ENCODE results near the gene LYPD6B.
A peak's percentile ranks its signal among the peaks of the same experiment; 100 is the strongest.

Gene LYPD6B

DNA sequence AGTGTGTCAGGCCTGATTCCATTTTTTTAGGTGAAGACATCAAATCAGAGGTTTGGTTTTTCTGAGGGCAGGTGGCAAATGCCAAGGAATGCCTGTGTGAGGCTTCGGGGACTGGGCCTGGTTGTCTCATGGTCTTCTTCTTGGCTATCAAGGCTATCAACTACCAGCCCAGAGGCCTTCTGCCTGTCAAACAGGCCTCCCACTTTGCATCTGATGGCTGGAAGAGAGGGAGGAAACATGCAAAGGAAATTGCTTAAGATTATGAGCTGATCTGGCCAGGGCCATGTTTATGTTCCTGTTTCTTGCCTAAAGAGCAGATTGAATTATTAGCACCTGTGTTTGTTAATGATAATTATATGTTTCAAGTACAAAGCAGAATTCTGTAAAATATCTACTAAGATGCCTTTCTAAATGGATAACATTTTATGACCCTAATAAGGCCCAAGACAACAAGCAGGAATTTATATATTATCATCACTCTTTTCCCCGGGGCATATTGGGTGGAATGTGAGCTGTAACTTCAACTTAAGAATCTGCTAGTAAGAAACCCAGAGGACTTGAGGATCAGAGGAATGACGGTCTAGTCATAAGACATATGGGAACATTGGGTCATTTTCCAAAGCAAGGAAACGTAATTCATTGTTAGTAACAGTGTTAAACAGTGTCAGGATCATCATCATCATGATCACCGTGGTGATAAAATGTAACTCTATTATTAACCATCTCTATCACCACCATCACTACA lies 123.2 kb downstream of the LYPD6B start:
- DNase-seq (no peak), ATAC-seq (no peak)

DNA sequence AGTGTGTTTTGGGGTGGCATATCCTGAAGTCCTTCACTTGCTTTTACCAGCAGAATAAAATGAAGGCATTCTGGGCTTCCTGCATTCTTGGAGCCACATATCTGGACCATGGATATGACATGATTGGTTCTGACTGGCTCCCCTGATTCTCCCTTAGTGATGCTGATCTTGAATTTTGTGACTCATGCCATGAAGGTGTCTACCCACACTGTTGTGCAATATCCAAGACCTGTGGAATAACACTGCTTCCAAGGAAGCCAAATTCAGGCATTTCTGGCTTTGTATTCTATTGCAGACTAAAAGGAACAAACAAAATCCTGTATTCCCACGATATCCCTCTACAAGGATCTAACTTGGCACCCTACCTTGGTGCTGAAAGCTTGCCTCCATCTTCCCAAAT lies 125.8 kb downstream of the LYPD6B start:
- ATAC-seq (no peak), DNase-seq (no peak)

DNA sequence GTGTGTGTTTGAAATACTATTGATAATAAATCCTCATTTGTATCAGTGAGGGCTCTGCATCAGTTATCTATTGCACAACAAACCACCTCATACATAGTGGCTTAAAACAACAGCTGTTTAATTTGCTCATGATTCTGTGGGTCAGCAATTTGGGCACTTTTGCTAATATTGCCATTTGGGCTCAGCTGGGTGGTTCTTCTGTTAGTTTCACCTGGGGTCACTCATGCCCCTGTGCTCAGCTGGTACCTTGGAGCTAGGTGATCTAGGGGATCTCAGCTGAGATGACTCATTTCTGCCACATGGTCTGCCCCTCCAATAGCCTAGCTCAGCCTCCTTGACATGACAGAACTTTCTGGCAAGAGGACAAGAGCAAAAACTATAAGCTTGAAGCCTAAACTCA lies 126.3 kb downstream of the LYPD6B start:
- no peak for DNase-seq
- no peak for ATAC-seq

DNA sequence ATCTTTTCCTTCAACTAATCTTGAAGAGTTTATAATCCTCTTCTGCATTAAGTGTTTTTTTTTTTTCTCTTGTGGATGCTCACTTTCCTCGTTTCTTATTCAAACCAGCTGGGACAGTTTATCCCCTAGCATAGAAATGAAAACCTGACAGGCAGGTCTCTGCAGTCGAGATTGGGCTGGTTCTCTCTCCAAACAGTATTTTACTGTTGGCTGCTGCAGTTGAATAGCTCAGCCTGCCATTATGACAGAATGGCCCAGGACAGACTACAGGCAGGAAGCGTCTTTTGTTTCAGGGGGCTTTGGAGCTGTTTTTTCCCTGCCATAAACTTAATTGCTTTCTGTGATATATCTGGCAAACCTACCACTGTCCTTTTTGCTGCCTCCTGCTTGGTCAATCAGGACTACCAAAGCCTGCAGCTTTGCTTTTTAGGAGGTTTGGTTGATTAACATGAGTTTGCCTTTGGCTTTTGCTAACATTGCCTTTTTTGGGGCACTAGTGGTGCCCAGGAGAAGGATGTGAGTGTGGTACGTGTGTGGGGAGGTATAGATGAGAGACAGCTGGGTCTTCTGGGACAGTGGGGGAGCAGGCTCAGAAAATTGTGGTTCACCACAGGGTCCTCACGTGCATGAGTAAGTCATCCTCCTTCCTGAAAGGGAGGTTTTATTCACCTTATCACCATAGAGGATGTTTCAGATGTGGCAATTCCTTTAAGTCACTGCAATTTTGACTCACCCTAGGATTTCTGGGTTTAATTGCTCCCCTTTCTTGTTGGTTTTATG lies 128.7 kb downstream of the LYPD6B start:
- ATAC-seq (peak; percentile 76), DNase-seq (peak; percentile 70)

DNA sequence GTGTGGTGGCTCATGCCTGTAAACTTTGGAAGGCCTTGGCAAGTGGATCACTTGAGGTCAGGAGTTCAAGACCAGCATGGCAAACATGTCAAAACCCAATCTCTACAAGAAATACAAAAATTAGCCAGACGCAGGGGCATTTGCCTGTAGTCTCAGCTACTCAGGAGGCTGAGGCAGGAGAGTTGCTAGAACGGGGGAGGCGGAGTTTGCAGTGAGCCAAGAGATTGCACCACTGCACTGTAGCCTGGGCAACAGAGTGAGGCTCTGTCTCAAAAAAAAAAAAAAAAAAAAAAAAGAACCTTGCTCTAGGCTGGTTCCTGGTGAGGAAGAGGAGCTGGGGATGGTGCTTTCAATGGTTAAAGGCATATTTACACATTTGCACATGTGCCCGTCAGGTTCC lies 129.4 kb downstream of the LYPD6B start:
- ATAC-seq: no peak
- no peak for DNase-seq

GRCh38 chr2:149169656-149170055 lies 131.2 kb downstream of the LYPD6B start:
- peak; percentile 62 for ATAC-seq
- DNase-seq: no peak

DNA sequence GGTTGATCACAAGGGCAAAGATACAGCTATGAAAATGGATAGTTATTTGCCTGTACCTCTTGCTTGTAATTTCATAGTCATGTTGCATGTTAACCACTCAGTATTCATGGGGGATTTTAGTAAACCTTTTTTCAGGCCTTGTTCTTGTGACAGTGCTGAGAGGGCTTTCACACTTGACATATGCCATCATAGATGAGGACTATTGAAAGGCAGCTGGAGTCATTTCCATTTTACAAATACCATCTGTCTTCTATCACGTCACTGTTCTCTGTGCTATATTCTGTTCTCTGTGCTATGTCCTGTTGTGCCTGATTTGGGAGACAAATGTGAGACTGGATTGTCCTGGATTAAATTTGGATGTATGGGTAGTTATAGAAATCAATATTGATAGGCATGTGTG lies 131.7 kb downstream of the LYPD6B start:
- ATAC-seq (no peak), DNase-seq (no peak)

DNA sequence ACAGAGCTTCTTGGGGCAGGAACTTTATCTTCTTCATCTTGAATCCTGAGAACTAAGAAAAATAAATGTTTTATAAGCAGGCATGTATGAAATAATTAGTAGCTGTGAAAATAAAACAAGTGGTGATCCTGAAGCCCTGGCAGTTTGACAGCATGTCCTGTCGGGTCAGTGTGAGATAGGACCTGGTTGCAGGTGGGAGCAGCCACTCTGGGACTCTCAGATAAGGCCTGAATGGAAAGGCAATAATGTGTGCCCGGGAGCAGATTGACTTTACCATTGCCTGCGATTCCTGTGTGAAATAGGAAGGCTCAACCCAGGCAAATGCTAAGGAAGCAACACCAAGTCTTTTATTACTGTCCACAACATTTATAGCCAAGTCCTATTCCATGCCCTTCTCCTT lies 132.4 kb downstream of the LYPD6B start:
- ATAC-seq: no peak

DNA sequence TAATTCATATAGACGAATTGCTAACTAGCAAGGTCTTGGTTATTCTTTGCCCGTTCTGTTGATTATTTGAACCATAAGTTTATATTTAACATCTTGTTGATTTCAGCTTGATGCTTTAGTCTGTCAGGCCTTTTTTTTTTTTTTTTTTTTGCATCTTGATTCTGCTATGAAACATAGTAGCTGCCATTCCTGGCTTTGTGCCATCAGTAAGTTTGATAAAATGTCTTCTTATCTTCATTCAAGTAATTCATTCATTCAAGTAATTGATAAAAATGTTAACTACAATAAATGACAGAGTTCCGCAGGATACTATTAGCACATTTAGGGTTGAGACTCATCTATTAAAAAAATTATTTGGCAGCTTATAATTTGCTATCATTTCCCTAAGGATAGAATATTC lies 134.7 kb downstream of the LYPD6B start:
- DNase-seq (no peak), ATAC-seq (no peak)

More for the DNA sequence above, 132.4 kb downstream of the LYPD6B start:
- no peak for DNase-seq

DNA sequence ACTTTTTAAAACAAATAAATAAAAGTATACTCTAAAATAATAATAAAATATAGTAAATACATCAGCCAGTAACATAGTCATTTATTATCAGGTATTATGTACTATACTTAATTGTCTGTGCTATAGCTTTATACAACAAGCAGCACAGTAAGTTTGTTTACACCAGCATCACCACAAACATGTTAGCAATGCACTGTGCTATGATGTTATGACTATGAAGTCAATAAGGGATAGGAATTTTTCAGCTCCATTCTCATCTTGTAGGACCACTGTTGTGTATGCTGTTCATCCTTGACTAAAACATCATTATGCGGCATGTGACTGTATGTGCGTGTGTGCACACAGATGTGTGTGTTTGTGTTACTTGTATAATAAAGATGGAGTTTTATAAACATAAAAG lies 137.5 kb downstream of the LYPD6B start:
- ATAC-seq (no peak), DNase-seq (no peak)

DNA sequence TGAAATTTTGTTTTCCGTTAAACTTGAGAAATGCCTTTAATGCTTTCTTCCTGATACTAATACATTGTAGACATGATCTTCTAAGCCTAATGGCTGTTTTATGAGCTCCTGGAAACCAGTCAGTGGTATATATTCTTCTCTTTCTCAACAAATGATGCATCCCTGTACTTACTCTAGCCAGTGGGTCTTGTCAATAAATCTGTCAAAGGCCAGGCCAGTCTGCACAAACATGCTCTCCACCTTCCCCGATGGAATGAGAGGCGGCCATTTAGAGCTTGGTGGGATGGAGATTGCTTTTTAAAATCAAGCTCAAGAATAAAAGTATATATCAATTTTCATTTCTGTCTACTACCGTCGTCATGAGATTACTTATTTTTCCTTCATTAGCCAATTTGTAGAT lies 140.1 kb downstream of the LYPD6B start:
- DNase-seq: no peak
- no peak for ATAC-seq

DNA sequence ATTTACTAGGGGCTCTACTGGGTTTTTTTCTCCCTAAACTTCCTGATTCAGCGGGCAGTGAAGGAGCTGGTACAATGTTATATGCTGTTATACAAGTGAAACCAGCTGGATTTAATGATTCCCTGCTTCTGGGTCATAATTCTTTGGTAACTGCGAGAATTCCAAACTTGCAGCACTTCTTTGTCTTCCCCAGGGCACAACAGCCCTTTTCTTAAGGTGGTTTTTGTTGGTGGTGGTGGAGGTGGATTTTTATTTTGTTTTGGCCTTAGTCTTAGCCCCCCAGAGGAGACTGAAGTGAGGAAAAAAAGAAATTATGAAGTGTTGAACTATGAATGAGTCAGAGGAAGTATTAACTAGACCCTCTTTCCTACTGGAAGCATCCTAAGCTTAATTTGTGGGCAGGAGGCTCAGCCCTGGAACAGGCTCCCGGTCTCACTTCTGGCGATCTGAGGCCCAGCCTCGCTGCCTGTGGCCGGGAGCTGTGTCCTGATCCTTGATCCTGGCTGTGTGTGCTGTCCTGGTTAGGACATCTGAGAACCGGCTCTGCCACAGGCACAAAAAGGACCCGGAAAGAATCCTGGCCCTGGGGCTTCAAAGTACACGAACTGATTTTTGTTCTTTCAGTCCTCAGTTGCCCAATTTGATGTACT lies 141.9 kb downstream of the LYPD6B start:
- no peak for ATAC-seq
- no peak for DNase-seq

- no peak for ATAC-seq
Observed at GRCh38 chr2:149183187-149183586, 144.7 kb downstream of the LYPD6B start.

GRCh38 chr2:149184991-149185390 lies 146.5 kb downstream of the LYPD6B start:
- ATAC-seq (no peak), DNase-seq (no peak)

More at GRCh38 chr2:149183187-149183586, 144.7 kb downstream of the LYPD6B start:
- no peak for DNase-seq

DNA sequence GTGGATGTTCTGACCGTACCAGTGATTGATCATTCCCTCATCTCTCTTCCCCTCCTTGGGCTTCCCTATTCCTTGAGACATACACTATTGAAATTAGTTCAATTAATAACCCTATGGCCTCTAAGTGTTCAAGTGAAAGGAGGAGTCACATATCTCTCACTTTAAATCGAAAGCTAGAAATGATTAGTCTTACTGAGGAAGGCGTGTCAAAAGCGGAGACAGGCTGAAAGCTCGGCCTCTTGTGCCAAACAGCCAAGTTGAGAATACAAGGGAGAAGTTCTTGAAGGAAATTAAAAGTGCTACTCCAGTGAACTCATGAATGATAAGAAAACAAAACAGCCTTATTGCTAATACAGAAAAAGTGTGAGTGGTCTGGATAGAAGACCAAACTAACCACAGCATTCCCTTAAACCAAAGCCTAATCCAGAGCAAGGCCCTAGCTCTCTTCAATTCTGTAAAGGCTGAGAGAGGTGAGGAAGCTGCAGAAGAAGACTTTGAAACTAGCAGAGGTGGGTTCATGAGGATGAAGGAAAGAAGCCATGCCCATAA lies 147.5 kb downstream of the LYPD6B start:
- ATAC-seq (no peak), DNase-seq (no peak)

GRCh38 chr2:149187057-149187456 lies 148.6 kb downstream of the LYPD6B start:
- no peak for ATAC-seq

GRCh38 chr2:149188291-149188690 lies 149.8 kb downstream of the LYPD6B start:
- DNase-seq (no peak), ATAC-seq (no peak)

More at GRCh38 chr2:149187057-149187456, 148.6 kb downstream of the LYPD6B start:
- DNase-seq: no peak

- DNase-seq (no peak), ATAC-seq (no peak)
Observed at GRCh38 chr2:149189769-149190168, 151.3 kb downstream of the LYPD6B start.

DNA sequence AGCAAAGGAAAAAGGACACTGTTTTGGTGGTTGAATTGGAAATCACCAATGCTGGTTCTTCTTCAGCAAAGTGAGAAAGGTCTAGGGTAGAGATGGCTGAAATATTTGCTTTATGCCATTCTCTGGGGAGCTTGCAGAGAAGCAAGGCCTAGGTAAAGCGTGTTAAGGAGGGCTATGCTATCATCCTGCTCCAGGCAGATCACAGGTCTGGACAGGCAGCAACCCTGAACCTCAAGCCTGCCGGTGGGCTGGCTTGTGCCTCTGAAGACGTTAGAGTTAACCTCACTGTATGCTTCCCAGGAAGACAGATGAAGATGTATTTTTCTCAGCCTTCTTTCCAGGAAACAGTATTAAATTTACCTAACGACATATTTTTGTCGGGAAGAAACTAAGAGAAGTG lies 153.4 kb downstream of the LYPD6B start:
- DNase-seq: no peak
- ATAC-seq: no peak

DNA sequence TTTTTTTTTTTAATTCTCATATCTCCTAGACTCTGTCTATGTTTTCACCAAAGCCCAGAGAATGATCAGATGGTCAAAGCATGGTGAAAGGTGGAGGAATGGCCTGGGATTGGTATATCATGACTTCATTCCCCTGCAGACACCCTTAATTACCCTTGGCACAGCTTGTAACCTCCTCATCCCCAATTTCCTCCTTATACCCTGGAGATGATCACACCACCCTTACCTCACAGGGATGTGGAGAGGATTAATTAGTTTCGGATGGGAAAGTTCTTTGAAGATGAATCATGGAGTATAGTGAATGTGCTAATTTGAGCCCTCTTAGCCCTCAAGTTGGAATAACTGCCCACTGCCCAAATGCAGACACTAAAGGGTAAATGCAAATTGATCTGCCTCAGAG lies 153.9 kb downstream of the LYPD6B start:
- DNase-seq (no peak), ATAC-seq (no peak)

GRCh38 chr2:149200109-149200520 lies 161.6 kb downstream of the LYPD6B start:
- DNase-seq (no peak), ATAC-seq (no peak)

DNA sequence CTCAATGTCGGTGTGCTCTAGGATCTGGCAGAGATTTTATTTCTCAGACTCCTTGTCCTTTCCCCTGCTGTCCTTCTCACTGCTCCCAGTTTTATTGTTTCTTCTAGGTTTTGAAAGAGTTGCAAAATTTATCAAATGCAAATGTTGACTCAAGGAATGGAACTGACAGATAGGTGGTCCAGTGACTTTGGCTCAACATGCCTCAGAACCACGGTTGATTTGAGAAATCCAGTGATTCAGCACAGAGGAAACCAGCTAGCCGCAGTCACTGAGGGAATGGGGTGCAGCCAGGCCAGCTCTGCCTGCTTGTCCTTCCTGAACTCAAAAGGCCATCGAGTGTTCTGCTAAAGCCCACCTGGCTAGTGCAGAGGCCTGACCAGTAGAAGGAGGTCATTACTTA lies 166.2 kb downstream of the LYPD6B start:
- DNase-seq (no peak), ATAC-seq (no peak)

DNA sequence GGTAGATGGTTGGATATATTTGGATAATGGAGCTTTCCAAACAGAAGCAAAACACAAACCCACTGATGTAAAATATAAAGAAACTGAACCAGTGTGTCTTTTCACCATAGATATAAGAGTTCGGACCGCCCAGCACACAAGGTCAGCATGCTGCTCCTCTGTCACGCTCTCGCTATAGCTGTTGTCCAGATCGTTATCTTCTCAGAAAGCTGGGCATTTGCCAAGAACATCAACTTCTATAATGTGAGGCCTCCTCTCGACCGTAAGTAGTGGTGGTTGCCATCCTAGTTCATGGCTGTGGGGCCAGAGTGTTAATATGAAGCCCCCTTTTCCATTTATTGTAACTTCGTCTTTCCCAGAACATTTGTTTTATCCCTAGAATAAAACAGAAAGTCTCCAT lies 166.6 kb downstream of the LYPD6B start:
- ATAC-seq: no peak
- no peak for DNase-seq

Data from stimulated activated naive CD8-positive, alpha-beta T cell treated with anti-CD3 and anti-CD28 coated beads, Interleukin-15, Interleukin-2, amounts not matched to agents 100 U/mL and 50 U/mL, for 24 hours (primary cell).